Activated naive CD4-positive, alpha-beta T cell treated with anti-CD3 and anti-CD28 coated beads, Interleukin-2, amount 50 U/mL, for 16 hours (primary cell): ENCODE measurements around the gene MASP2.
A peak's percentile ranks its signal among the peaks of the same experiment; 100 is the strongest.
"Not testable (repeated sequence)": the region's sequence is repeated elsewhere in the genome, so short reads cannot be mapped to it uniquely, and the experiment has no call there.

Source experiments
- DNase-seq: peaks from one replicate; pipeline ENCODE4 v3.0.0-alpha.2; 2020

Gene MASP2

DNA sequence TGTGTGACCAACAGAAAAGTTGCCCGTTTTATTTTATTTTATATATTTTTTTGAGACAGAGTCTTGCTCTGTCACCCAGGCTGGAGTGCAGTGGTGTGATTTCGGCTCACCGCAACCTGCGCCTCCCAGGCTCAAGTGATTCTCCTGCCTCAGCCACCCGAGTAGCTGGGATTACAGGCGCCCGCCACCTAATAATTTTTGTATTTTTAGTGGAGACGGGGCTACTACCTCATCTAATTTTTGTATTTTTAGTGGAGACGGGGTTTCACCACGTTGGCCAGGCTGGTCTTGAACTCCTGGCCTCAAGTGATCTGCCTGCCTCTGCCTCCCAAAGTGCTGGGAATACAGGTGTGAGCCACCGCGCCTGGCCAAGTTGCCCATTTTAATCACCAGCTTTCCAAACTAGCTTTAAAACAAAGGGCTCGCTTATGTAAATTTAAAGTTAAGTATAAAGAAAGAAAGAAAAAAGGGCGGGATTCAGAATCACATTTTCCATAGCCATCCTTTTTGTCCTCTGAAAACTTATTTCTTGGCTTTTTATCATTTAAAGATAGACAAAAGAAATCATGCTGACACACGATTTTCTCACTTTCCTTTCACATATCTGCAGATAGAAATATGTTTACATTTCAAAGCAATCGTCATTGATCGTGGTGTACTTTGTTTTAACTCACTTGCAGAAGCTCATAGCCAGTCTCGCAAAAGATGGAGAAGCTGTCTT lies 9.9 kb downstream of the MASP2 start:
- not testable (repeated sequence) for DNase-seq

DNA sequence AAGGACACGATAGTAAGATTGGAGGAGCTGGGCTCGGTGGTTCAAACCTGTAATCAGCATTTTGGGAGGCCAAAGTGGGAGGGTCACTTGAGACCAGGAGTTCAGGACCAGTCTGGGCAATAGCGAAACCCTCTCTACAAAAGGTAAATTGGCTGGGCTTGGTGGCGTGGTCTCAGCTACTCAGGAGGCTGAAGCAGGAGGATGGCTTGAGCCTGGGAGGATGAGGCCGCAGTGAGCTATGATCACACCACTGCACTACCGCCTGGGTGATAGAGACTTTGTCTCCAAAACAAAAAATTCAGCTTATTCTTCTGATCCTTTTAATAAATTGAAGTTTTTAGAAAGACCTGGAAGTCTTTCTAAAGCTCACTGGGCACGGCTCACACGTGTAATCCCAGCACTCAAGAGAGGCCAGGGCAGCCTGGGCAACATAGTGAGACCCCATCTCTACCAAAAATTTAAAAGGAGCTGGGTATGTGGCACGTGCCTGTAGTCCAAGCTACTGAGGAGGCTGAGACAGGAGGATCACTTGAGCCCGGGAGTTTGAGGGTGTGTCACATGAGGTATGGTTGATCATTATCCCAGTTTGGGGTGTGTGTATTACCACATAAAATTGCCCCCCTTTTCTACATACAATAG lies 15.3 kb downstream of the MASP2 start:
- DNase-seq = no peak

DNA sequence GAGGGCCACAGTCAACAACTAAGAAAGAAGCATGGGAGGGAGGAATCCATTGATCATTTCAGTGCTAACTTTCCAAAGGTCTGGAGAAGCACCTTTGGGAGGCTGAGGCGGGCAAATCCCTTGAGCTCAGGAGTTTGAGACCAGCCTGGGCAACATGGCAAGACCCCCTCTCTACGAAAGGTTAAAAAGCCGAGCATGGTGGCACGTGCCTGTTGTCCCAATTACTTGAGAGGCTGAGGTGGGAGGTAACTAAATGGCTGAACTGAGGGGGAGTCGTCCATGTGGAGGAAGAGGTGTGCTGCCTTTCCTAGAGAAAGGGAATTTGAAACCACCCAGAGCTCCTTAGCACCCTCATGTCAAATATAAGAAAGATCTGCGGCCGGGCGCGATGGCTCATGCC lies 16.2 kb downstream of the MASP2 start:
- DNase-seq = no peak

DNA sequence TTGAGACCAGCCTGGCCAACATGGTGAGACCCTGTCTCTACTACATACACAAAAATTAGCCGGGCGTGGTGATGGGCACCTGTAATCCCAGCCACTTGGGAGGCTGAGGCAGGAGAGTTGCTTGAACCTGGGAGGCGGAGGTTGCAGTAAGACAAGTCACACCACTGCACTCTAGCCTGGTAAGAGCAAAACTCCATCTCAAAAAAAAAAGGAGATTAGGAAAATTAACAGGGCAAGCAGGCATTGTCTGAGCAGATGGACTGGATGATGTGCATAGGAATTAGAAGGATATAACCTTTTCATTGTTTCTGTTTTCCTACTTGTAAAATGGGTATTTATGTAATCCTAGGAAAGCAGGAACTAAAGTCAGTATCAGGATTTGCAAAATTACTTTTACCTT lies 19.0 kb downstream of the MASP2 start:
- no peak for DNase-seq

DNA sequence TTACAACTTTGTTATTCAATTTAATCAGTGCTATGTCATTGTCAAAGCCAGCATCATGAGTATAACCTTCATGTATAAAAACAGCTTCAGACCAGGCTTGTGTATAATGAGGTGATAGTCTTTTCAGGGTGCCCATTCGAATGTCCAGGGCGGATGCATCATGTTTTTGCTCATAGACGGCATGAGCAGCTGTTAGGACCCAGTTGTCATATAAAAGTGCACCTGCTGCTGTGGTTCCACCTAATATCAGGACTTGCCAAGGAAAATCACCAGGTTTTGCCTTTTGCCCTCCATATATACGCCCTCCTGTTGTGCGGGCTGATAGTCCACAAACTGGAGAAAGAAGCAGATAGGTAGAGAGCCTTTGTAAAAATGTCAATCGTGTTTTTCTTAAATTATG lies 19.7 kb downstream of the MASP2 start:
- DNase-seq = no peak

DNA sequence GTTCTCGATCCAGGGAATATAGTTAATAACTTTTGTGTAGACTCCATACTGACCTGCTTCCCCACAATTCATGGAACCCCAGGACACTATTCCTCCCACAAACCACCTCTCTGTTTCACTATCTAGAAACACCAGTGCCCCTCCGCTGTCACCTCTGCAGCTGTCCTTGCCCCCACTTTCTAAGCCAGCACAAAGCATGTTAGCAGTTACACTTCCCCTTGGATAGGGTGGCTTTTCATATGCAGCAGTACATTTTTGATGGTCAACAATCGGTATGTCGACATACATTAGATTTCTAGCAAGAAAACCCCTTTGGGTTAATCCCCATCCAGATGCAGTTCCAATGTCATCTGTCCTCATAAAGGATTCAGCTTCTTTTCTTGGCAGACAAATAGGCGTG lies 20.1 kb downstream of the MASP2 start:
- DNase-seq = no peak

DNA sequence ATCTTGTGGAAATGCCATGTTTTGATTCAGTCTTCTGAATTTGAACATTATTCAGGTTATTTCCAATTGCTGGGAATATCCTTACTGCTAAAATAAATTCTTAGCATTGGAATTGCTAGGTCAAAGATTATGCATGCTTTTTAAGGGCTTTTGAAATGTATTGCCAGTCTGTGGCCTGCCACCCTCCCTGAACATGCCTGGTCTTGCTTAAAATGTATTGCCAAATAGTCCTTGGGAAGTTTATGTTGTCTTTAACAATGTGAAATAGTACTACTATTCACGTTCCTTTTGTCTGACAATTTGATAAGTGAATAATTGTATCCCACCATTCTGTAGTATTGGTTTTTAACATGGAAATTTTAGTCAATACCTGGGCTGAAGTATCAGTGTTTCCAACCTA lies 21.0 kb downstream of the MASP2 start:
- no peak for DNase-seq

DNA sequence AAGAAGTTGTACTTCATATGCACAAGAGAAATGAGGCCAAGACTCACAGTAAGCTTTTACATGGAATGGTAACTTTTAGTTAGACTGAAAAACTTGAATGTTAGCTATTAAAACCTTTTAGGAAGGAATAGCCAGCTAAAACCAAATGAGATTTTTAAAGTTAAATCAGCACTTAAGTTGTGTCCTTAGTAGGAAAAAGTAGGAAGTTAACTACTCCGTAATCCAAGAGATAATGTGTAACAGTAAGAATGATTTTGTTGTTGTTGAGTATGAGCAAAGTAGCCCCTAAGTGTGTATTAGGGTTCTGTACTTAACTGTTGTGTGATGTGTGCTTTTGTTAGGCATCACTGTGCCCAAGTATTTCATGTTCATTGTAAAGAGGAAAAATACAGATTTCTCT lies 21.4 kb downstream of the MASP2 start:
- no peak for DNase-seq

DNA sequence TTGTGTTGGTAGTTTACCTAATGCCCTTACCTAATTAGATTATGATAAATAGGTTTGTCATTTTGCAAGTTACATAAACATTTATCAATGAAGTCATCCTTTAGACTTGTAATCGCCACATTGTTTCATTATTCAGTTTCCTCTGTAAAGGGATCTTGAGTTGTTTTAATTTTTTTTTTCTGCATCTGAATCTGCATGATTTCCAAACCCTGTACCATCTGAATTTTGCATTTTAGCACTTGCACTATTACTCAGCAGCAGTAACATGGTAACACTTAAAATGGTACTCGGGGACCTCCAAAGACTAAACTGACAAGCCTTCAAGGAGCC lies 22.2 kb downstream of the MASP2 start:
- DNase-seq = no peak

DNA sequence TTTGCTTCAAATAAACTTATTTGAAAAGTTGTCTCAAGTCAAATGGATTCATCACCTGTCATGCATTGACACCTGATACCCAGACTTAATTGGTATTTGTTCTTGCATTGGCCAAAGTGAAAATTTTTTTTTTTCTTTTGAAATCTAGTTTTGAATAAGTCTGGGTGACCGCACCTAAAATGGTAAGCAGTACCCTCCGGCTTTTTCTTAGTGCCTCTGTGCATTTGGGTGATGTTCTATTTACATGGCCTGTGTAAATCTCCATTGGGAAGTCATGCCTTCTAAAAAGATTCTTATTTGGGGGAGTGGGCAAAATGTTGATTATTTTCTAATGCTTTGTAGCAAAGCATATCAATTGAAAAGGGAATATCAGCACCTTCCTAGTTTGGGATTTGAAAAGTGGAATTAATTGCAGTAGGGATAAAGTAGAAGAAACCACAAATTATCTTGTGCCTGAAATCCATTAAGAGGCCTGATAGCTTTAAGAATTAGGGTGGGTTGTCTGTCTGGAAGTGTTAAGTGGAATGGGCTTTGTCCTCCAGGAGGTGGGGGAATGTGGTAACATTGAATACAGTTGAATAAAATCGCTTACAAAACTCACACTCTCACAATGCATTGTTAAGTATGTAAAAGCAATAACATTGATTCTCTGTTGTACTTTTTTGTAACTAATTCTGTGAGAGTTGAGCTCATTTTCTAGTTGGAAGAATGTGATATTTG lies 22.7 kb downstream of the MASP2 start:
- DNase-seq = no peak

DNA sequence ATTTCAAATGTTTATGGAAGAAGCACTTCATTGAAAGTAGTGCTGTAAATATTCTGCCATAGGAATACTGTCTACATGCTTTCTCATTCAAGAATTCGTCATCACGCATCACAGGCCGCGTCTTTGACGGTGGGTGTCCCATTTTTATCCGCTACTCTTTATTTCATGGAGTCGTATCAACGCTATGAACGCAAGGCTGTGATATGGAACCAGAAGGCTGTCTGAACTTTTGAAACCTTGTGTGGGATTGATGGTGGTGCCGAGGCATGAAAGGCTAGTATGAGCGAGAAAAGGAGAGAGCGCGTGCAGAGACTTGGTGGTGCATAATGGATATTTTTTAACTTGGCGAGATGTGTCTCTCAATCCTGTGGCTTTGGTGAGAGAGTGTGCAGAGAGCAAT lies 23.8 kb downstream of the MASP2 start:
- DNase-seq = no peak

DNA sequence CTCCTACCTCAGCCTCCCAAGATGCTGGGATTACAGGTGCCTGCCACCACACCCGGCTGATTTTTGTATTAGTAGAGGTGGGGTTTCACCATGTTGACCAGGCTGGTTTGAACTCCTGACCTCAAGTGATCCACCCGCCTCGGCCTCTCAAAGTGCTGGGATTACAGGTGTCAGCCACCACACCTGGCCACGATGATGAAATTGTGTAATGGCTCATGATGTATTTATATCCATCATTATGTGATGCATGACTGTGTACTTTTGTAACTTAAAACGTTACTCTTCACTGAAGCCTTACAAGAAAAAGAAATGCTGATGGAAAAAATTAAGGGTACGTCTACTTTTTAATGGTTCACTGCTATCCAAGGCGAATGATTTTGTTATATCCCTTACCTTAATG lies 27.1 kb downstream of the MASP2 start:
- DNase-seq = no peak

DNA sequence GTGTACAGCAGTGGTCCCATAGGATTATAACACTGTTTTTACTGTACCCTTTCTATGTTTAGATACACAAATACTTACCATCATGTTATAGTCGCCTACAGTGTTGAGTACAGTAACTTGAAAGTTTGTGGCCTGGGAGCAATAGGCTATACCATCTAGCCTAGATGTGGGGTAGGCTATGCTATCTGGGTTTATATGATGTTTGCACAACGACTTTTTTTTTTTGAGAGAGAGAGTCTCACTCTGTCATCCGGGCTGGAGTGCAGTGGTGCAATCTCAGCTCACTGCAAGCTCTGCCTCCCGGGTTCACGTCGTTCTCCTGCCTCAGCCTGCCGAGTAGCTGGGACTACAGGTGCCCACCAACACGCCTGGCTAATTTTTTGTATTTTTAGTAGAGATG lies 27.7 kb downstream of the MASP2 start:
- DNase-seq = not testable (repeated sequence)

DNA sequence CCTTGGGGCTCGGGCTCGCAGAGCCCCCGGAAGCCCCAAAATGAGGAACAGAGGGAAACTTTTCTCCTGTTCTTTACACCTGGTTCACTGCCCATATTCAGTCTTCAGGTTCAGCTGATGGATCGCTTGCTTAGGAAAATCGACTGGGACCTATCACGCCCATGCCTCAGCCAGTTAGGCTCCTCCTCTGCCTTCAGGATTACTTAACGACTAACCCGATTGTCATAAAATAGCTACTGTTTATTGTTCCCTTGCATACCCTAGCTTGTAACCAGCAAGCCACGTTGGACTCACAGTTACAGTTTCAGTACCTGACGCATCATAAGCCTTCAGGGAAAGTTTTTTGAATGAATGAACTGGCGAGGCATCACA lies 33.9 kb downstream of the MASP2 start:
- no peak for DNase-seq

DNA sequence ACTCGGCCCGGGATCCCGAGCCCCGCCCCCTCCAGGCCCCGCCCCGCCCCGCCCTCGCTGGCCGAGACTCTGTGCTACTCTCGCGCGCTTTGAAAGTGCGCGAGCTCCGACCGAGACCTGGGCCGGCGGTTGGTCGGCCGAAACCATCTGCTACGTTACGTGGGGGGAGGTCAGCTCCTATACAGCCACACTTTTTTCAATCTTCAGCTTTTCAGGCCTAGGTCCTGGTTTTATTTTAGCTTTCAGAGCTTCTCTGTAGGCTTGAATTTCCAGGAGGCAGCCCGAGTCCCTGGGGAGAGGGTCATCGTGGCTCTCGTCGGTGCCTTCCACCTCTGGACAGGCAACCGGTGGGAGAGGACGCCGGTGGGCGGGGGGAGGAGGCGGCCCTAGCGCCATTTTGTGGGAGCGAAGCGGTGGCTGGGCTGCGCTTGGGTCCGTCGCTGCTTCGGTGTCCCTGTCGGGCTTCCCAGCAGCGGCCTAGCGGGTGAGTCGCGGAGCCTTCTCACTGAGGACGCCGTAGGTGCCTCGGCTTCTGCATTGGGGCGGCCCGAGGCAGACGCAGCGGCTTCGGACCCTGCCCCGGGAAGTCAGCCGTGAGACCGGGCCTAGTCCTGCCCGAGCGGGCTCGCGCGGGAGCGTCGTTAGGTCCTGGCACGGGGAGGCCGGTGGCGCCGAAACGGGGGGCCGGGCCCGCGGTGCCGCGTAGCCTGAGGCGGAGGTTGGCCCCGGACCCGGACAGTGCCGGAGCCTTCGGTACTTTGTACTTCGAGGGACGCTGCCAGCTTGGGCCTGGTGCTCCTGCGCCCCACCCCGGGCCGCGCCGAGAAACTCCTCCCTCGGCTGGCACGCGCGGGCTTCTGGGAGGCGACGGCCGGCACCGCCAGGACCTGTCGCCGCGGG lies 34.5 kb downstream of the MASP2 start, which contains the start of gene TARDBP:
Gene TARDBP (plus strand): TSS at position 395 of the 900 bp plus-strand sequence. CDS start 1,074 bp downstream, outside the sequence.
- DNase-seq = peak; percentile 93

DNA sequence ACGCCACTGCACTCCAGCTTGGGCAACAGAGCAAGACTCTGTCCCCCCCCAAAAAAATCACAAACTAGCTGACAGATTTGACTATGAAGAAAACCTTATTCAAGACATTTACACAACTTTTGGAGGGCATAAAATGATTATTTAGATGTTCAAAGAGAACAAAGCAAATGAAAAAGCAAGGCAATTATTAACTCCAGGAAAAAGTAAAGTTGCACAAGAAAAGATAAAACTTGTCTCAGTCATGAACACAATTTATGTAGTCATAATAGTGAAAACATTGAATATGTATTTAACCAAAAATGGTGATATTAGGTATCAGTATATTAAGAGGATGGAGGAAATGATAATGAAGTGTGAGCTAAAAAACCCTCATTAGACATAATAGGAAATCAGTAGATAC lies 46.5 kb downstream of the MASP2 start:
- no peak for DNase-seq

DNA sequence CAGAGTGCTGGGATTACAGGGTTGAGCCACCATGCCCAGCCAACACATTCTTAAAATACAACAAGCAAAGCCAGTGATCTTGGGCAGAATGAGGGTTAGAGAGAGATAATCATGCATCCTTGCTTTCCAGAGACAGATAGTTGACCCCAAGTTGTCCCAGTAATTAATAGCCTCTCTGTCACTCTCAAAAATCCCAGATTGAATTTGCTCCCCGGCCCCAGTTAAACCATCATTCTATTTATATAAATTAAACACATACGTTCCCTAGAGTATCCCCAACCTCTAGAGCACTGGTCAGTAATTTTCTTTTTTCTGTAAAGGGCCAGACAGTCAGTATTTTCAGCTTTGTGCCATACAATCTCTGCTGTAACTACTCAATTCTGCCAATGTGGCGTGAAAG lies 50.9 kb downstream of the MASP2 start:
- no peak for DNase-seq

DNA sequence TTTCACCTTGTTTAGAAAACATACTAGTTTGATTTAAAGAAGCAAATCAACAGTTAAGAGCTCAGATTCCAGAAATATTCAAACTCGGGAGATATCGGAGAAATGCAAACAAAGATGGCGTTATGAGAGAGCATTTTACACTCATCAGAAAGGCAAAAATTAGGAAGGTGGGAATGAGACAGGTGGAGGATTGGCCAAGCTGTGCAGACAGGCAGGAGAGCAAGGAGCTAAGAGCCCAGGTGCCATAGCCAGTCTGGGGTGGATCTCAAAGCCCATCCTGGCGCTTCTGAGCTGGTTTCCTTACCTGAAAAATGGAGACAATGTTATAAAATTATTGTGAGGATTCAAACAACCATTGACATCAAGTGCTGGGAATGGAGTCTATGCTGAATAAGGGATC lies 54.2 kb downstream of the MASP2 start:
- DNase-seq = no peak

DNA sequence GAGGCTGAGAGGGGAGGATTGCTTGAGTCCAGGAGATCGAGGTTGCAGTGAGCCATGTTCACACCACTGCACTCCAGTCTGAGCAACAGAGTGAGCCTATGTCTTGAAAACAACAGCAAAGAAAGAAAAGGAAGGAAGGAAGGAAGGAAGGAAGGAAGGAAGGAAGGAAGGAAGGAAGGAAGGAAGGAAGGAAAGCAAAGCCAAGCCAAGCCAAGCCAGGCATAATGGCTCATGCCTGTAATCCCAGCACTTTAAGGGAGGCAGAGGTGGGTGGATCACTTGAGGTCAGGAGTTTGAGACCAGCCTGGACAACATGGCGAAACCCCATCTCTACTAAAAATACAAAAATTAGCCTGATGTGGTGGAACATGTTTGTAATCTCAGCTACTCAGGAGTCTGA lies 55.0 kb downstream of the MASP2 start:
- DNase-seq = not testable (repeated sequence)

DNA sequence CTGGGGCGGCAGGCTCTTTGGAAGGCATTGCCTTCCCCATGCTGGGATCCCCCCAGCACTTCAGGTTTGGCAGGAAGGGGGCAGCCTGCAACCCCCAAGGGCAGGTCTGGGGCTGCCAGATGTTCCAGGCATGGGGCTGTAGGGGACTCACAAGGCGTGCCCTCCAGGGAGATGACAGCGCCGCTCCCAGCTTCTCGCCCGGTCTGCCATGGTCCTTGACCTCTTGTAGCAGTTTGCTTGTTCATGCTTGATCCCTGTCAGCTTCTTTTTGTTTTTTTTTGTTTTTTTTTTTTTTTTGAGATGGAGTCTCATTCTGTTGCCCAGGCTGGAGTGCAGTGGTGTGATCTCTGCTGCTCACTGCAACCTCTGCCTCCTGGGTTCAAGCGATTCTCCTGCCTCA lies 56.2 kb downstream of the MASP2 start:
- no peak for DNase-seq

DNA sequence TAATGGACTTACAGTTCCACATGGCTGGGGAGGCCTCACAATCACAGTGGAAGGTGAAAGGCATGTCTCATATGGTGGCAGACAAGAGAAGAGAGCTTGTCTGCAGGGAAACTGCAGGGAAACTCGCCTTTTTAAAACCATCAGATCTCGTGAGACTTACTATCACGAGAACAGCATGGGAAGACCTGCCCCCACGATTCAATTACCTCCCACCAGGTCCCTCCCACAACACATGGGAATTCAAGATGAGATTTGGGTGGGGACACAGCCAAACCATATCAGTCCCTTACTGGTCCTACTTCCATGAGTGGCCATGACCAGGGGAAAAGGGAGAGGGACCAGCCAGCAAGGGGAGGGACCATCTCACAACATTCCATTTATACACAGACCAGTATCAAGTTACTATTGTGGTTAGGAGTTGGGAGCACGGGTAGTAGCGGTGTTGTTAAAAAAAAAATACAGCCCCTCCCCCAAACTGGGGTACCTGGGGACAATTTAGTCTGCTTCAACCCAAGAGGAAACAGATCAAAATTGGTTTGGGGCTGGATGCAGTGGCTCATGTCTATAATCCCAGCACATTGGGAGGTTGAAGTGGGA lies 57.0 kb downstream of the MASP2 start:
- not testable (repeated sequence) for DNase-seq

DNA sequence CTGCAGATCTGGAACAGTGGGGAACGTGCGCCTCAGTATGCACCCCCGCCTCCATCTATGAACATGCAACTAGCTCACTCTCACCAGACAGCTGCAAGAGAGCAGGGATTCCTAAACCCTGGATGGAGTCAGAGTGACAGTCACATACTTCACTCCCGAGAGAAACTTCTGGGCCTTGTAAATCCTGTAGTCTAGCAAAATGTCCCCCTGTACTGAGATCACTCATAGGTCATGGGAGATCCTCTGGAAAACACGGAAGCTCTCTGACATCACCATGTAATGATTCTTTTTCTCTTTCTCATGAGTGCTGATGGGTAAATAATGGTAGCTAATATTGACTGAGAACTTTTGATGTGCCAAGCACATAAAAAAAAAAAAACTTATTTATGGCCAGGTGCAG lies 57.9 kb downstream of the MASP2 start:
- no peak for DNase-seq
